Kidney tubule cell (primary cell): ENCODE results near the gene GOLGA6L24.
"Not testable (repeated sequence)": the region's sequence is repeated elsewhere in the genome, so short reads cannot be mapped to it uniquely, and the experiment has no call there.

Source experiments
- DNase-seq: peaks from one replicate; pipeline ENCODE4 v3.0.0-alpha.2; 2018; ENCODE audit warnings: low spot score

Gene GOLGA6L24

DNA sequence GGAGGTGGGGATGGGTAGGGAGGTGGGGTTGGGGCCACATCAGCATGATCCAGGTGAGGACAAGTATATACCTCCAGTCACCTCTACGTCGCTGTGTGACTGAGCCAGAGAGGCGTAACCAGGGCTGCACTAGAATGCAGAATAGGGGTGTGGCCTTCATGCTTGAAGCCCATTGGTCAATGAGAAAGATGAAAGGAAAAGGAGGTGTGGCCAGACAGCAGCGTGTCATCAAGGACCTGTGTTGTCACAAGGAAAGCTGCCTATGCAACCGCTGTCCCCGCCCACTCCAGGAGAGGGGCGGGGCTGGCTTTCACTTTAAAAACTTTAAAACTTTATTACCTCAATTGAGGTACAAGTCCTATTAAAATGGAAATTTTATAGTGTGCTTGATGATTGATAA, at the start of gene GOLGA6L24:
TSS of gene GOLGA6L24 (minus strand) at position 101 of the 400 bp plus-strand sequence. CDS start at position 40, 61 bp downstream.
- DNase-seq: not testable (repeated sequence)

DNA sequence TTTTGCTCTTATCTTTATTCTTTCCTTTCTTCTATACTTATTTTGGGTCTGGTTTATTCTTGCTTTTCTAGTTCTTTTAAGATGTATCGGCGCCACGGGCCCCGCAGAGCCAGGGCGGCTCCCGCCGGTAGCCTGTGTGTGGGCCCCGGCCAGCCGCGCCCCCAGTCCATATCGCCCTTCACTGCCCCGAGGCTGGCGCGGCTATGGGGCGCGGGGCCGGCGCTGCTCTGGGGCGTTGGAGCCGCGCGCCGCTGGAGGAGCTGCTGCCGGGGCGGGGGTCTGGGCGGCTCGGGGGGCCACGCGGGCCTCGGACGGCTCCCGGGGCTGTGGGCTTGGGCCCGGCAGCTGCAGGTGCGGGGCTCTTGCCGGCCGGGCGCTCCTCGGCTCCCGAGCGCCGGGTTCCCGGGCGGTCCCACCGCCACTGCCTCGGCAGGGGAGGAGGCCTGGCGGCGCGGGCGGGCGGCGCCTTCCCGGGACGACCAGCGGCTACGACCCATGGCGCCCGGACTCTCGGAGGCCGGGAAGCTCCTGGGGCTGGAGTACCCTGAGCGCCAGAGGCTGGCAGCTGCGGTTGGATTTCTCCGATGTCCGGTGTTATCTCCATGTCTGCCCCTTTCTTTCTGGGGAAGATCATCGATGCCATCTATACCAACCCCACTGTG, 45.0 kb upstream of the GOLGA6L24 start:
- DNase-seq: not testable (repeated sequence)

- DNase-seq: not testable (repeated sequence)
Measured at GRCh38 chr15:28396022-28396421, 38.1 kb upstream of the GOLGA6L24 start.

- not testable (repeated sequence) for DNase-seq
Measured at GRCh38 chr15:28380053-28380452, 22.2 kb upstream of the GOLGA6L24 start.

DNA sequence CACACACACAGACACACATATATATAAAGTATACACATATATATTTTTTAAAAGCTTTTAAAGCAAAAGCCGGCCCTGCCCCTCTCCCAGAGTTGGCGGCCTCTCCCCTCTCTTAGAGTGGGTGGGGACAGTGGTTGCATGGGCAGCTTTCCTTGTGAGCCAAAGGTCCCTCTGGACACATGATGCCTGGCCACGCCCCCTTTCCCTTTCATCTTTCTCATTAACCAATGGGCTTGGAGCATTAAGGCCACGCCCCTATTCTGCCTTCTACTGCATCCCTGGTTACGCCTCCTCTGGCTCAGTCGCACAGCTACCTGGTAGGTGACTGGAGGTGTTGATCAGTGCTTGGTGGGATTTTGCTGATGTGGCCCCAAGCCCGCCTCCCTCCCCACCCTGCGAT, 20.5 kb upstream of the GOLGA6L24 start, which contains the start of gene GOLGA8F:
TSS of gene GOLGA8F (plus strand) at position 301 of the 400 bp plus-strand sequence. CDS start at position 399, 98 bp downstream.
- DNase-seq: not testable (repeated sequence)

DNA sequence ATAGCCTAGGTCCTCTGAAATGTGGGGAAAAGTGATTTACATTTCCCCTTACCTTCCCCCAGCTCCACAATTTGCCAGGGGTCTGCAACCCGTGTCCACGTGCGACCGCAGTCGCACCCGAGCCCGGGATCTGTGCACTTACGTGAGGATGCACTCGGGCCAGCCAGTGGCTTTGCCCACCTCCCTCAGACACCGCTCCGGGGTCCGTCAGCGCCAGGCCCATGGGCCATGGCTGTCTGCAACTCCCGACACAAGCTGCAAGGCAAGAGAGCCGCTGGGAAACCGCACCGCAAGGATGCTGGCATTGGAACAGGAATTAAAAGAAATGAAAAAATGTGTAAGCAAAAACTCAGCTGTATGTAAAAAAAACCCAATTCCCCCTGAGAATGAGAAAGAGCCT, 7.6 kb upstream of the GOLGA6L24 start:
- not testable (repeated sequence) for DNase-seq

DNA sequence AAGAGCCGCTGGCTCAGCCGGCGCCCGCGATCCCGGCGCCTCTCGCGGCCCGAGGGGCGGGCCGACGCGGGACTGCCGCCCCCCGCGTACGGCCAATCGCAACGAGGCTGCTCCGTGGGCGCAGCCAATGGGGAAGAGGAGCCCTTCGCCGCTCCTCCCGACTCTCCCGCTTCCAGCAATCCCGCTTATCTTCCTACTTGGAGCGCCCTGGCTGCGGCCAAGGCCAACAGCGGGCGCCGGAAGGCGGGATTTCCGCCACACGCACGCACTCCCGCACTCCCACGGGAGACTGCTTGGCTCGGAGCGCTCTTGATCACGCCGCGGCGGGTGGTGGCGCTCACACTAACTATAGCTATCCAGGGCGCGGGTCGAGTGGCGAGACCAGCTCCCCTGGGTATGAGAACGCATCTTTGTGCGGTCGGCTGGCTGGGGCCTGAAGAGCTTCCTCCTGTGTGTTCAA, 35.7 kb downstream of the GOLGA6L24 start, which contains the start of gene HERC2:
TSS of gene HERC2 (minus strand) at position 51 of the 460 bp plus-strand sequence. CDS start 746 bp downstream, outside the sequence.
- DNase-seq: not testable (repeated sequence)

DNA sequence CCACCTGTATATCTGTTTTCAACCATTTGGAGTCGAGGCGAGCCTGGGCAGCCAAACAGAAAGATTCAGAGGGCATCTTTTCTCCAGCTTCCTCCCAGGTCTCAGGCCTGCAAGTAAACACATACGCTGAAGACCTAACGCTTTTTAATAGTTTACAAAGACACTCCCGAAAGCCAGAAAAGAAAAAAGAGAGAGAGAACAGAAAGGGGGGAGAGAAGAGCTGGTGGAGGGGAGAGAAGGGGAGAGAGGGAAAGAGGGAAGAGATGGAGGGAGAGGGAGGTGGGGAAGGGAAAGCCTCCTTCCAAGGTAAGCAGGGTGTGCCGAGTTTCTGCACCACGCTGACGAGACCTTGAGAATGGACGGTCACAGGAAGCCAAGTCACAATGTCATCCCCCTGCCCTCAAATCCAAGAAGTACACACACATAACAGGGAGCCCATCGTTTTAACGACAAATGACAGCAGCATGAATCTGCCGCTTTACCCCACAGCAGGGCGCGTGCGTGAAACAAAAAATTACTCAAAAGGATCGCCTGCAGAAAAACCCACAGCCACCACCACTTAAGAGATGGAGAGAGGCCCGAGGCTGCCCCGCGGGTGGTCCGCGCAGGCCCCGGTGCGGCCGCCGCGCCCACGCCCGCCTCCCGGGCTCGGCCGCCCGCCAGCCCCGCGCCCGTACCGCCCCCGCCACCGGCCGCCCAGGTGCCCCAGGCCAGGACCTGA, 36.4 kb downstream of the GOLGA6L24 start:
- DNase-seq: not testable (repeated sequence)

GRCh38 chr15:28319725-28320124, 38.2 kb downstream of the GOLGA6L24 start:
- not testable (repeated sequence) for DNase-seq

- not testable (repeated sequence) for DNase-seq
Measured at GRCh38 chr15:28318828-28319227, 39.1 kb downstream of the GOLGA6L24 start.

DNA sequence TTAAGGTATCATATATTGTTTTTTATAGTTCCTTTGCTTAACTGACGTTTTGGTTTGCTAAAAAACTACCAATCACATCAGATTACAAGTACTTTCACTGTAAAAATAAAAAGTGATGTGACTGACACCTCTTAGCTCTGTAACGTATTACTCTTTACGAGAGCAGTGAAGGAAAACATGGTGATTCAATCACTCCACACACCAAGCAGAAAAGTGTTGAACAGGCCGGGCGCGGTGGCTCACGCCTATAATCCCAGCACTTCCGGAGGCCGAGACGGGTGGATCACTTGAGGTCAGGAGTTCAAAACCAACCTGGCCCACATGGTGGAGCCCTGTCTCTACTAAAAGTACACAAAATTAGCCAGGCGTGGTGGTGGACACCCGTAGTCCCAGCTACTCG, 39.8 kb downstream of the GOLGA6L24 start:
- not testable (repeated sequence) for DNase-seq

DNA sequence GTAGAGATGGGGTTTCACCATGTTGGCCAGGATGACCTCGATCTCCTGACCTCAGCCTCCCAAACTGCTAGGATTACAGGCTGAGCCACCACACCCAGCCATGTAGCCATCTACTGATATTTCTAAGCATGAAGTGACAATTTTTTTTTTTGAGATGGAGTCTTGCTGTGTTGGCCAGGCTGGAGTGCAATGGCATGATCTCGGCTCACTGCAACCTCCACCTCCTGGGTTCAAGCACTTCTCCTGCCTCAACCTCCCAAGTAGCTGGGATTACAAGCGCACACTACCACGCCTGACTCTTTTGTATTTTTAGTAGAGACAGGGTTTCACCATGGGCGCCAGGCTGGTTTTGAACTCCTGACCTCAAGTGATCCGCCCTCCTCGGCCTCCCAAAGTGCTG, 40.9 kb downstream of the GOLGA6L24 start:
- not testable (repeated sequence) for DNase-seq

GRCh38 chr15:28310454-28310853, 47.4 kb downstream of the GOLGA6L24 start:
- DNase-seq: not testable (repeated sequence)

GRCh38 chr15:28308718-28309117, 49.2 kb downstream of the GOLGA6L24 start:
- DNase-seq: not testable (repeated sequence)
